ENCODE data around the gene CLEC1B.
"Not testable (repeated sequence)": the region's sequence is repeated elsewhere in the genome, so short reads cannot be mapped to it uniquely, and the experiment has no call there.

GRCh38 chr12:9974731-9975130, 24.2 kb downstream of the CLEC1B start:
- not testable (repeated sequence) for TF ChIP-seq POLR2A (IDR thresholded peaks at IDR 0.05); POLR2AphosphoS5 (IDR thresholded peaks at IDR 0.05; ENCODE audit: insufficient read depth in 1 of 2, low read depth in 1 of 2)
- TF ChIP-seq, protein P1, sequence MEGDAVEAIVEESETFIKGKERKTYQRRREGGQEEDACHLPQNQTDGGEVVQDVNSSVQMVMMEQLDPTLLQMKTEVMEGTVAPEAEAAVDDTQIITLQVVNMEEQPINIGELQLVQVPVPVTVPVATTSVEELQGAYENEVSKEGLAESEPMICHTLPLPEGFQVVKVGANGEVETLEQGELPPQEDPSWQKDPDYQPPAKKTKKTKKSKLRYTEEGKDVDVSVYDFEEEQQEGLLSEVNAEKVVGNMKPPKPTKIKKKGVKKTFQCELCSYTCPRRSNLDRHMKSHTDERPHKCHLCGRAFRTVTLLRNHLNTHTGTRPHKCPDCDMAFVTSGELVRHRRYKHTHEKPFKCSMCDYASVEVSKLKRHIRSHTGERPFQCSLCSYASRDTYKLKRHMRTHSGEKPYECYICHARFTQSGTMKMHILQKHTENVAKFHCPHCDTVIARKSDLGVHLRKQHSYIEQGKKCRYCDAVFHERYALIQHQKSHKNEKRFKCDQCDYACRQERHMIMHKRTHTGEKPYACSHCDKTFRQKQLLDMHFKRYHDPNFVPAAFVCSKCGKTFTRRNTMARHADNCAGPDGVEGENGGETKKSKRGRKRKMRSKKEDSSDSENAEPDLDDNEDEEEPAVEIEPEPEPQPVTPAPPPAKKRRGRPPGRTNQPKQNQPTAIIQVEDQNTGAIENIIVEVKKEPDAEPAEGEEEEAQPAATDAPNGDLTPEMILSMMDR (IDR thresholded peaks at IDR 0.05), result not testable (repeated sequence)
